Measurements from ENCODE around the gene IGF2BP2. TPM values are rescaled to one million over a fixed set of nuclear protein-coding genes. Genes with fewer than 3 reads are reported as not detected.

Gene IGF2BP2
- total and polyA plus RNA-seq, 2 of the 13 experiments (the other 11 are each of a cell fraction or from before 2014, with no cell fraction given), result 6.5 to 46.0 TPM

DNA sequence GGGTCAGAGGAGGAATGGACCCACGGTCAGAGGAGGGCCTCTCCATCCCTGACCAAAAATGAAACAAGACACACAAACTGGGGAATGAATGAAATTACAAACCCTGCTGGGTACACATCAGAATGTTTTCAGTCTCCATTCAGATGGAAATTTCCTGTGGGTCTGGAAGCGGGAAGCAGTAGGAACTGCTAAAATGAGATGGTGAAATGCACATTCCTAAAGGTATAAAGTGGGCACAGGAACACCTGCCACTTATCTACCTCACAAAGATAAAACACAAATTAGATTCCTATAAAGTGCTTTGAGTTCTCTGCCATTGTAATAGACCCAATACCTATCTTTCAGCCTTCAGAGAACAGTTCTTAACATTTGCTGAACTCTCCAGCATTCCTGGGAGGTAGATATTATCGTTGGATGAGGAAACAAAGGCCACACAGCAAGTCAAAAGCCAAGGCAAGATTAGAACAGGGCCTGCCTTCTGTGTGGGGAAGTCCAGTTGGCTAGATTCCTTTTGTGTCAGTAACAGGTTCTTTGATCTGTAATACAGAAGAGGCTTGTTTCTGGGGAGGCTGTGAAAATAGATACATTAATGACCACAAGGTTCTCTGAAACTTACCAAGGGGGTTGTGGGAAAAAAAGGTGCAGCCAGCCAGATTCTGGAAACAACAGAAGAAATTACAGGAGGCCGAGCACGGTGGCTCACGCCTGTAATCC, 98.4 kb downstream of the IGF2BP2 start:
- Histone ChIP-seq H2AFZ (ENCODE audit: low read length) (no peak overlapping the region), H3K4me1 (ENCODE audit: insufficient read depth, low read length) (peaks cover 76% of the 10 kb centered on the region), H3K79me2 (ENCODE audit: insufficient read depth, low read length) (peaks cover 95% of the 10 kb centered on the region), H3K4me2 (ENCODE audit: low read depth, low read length) (no peak overlapping the region; the same call in 1 of the 2 replicates), H3K27me3 (ENCODE audit: control insufficient read depth in 1 of 2, insufficient read depth in 2 of 2, low read length in 2 of 2) (no peaks in the 10 kb centered on the region), H3K9ac (ENCODE audit: insufficient read depth, low read depth, low read length) (no peak overlapping the region; the same call in 1 of the 2 replicates), H4K20me1 (ENCODE audit: insufficient read depth, low read length) (peaks cover 96% of the 10 kb centered on the region), H3K4me3 (replicated peaks in 1 of 3; ENCODE audit: insufficient read depth in 1 of 3, low read depth in 2 of 3, low read length in 3 of 3) (no peak overlapping the region; a peak in 1 of 6 replicates), H3K36me3 (replicated peaks in 1 of 2; ENCODE audit: control insufficient read depth in 1 of 2, insufficient read depth in 2 of 2, low read length in 2 of 2) (peaks cover 0 to 3% of the 10 kb centered on the region in 2 experiments; a peak in 2 of 5 replicates), H3K9me3 (ENCODE audit: low read length) (no peaks in the 10 kb centered on the region), H3K27ac (ENCODE audit: extremely low read length, insufficient read depth, low read length) (peak overlapping the region; percentile 60)
- ChIA-PET POLR2A (no interaction called here), CTCF (ENCODE audit: low intra/inter-chr PET ratio, low total read pairs) (no interaction called here)
- WGBS (ENCODE audit: low lambda C conversion rate), result 57% methylated on average over 6 of the region's 6 CpGs
- ATAC-seq (peak; percentile 68), FAIRE-seq (no peak), DNase-seq (ENCODE audit: low spot score) (peak; percentile 84)
- intact Hi-C loops (cut with micrococcal nuclease; ENCODE audit: unreplicated experiment) (no loop called here), in situ Hi-C loops (cut with HindIII; ENCODE audit: extremely low pct_ligation_motif_present, low pct_unique_long_range_greater_than_20kb) (no loop called here)
- no TSS peak for BruUV-seq (replicated peaks)
- no peak for TF ChIP-seq ZNF7 (CRISPR knock-in tag; IDR thresholded peaks at IDR 0.05)
- TF ChIP-seq, protein P1, sequence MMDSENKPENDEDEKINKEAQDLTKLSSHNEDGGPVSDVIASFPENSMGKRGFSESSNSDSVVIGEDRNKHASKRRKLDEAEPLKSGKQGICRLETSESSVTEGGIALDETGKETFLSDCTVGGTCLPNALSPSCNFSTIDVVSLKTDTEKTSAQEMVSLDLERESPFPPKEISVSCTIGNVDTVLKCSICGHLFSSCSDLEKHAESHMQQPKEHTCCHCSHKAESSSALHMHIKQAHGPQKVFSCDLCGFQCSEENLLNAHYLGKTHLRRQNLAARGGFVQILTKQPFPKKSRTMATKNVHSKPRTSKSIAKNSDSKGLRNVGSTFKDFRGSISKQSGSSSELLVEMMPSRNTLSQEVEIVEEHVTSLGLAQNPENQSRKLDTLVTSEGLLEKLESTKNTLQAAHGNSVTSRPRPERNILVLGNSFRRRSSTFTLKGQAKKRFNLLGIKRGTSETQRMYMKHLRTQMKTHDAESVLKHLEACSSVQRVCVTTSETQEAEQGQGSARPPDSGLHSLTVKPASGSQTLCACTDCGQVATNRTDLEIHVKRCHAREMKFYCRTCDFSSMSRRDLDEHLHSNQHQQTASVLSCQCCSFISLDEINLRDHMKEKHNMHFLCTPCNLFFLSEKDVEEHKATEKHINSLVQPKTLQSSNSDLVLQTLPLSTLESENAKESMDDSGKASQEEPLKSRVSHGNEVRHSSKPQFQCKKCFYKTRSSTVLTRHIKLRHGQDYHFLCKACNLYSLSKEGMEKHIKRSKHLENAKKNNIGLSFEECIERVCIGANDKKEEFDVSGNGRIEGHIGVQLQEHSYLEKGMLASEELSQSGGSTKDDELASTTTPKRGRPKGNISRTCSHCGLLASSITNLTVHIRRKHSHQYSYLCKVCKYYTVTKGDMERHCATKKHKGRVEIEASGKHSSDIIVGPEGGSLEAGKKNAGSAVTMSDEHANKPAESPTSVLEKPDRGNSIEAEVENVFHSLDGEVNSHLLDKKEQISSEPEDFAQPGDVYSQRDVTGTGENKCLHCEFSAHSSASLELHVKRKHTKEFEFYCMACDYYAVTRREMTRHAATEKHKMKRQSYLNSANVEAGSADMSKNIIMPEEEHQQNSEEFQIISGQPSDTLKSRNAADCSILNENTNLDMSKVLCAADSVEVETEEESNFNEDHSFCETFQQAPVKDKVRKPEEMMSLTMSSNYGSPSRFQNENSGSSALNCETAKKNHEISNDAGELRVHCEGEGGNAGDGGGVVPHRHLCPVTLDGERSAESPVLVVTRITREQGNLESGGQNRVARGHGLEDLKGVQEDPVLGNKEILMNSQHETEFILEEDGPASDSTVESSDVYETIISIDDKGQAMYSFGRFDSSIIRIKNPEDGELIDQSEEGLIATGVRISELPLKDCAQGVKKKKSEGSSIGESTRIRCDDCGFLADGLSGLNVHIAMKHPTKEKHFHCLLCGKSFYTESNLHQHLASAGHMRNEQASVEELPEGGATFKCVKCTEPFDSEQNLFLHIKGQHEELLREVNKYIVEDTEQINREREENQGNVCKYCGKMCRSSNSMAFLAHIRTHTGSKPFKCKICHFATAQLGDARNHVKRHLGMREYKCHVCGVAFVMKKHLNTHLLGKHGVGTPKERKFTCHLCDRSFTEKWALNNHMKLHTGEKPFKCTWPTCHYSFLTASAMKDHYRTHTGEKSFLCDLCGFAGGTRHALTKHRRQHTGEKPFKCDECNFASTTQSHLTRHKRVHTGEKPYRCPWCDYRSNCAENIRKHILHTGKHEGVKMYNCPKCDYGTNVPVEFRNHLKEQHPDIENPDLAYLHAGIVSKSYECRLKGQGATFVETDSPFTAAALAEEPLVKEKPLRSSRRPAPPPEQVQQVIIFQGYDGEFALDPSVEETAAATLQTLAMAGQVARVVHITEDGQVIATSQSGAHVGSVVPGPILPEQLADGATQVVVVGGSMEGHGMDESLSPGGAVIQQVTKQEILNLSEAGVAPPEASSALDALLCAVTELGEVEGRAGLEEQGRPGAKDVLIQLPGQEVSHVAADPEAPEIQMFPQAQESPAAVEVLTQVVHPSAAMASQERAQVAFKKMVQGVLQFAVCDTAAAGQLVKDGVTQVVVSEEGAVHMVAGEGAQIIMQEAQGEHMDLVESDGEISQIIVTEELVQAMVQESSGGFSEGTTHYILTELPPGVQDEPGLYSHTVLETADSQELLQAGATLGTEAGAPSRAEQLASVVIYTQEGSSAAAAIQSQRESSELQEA (CRISPR knock-in tag; IDR thresholded peaks at IDR 0.05; ENCODE audit: not compliant biosample characterization), result no peak
- TF ChIP-seq, protein P2, sequence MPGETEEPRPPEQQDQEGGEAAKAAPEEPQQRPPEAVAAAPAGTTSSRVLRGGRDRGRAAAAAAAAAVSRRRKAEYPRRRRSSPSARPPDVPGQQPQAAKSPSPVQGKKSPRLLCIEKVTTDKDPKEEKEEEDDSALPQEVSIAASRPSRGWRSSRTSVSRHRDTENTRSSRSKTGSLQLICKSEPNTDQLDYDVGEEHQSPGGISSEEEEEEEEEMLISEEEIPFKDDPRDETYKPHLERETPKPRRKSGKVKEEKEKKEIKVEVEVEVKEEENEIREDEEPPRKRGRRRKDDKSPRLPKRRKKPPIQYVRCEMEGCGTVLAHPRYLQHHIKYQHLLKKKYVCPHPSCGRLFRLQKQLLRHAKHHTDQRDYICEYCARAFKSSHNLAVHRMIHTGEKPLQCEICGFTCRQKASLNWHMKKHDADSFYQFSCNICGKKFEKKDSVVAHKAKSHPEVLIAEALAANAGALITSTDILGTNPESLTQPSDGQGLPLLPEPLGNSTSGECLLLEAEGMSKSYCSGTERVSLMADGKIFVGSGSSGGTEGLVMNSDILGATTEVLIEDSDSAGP (CRISPR knock-in tag; IDR thresholded peaks at IDR 0.05; ENCODE audit: borderline replicate concordance), result no peak
- TF ChIP-seq BRCA1 (CRISPR knock-in tag; IDR thresholded peaks at IDR 0.05), result no peak
- TF ChIP-seq ZNF616 (CRISPR knock-in tag; IDR thresholded peaks at IDR 0.05; ENCODE audit: low read depth), result no peak
- TF ChIP-seq SAP130 (CRISPR knock-in tag; IDR thresholded peaks at IDR 0.05; ENCODE audit: low read depth), result no peak; the same call in none of the 2 replicates
- no peak for TF ChIP-seq ZC3H13 (CRISPR knock-in tag; IDR thresholded peaks at IDR 0.05)
- no peak for TF ChIP-seq TGIF2 (CRISPR knock-in tag; IDR thresholded peaks at IDR 0.05)
- no peak for TF ChIP-seq ZNF326 (CRISPR knock-in tag; IDR thresholded peaks at IDR 0.05; ENCODE audit: borderline replicate concordance)
- TF ChIP-seq PPARG (CRISPR knock-in tag; conservative IDR thresholded peaks at IDR 0.05), result no peak
- TF ChIP-seq ZSCAN29 (CRISPR knock-in tag; conservative IDR thresholded peaks at IDR 0.05), result no peak
- TF ChIP-seq, protein P3, sequence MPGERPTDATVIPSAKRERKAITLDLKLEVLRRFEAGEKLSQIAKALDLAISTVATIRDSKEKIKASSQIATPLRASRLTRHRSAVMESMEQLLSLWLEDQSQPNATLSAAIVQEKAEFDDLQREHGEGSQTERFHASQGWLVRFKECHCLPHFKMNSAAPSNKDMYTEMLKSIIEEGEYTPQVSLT (CRISPR knock-in tag; IDR thresholded peaks at IDR 0.05; ENCODE audit: borderline replicate concordance, low read depth), result no peak
- no peak for TF ChIP-seq ZNF501 (CRISPR knock-in tag; IDR thresholded peaks at IDR 0.05)
- peak; percentile 37; the same call in 1 of the 2 replicates for TF ChIP-seq BCL6 (CRISPR knock-in tag; IDR thresholded peaks at IDR 0.05)
